Neural progenitor cell (in vitro differentiated cells): ENCODE measurements around the gene OTX1.

ENCODE experiments used
- CTCF ChIP-seq: fragments of 200-600 bp; sonication (generic); IDR thresholded peaks from 2 replicates; pipeline ENCODE4 v1.5.1; 2017; ENCODE audit warnings: antibody characterized with exemption, mild to moderate bottlenecking
- EZH2 ChIP-seq: fragments of 200-600 bp; sonication (generic); IDR thresholded peaks from 2 replicates; pipeline ENCODE4 v1.6.1; 2017; ENCODE audit warnings: antibody characterized with exemption, mild to moderate bottlenecking, moderate library complexity

GRCh38 chr2:63001576-63001975, 49.1 kb upstream of the OTX1 start:
- TF ChIP-seq CTCF (no peak), EZH2 (no peak)
